ENCODE results near the gene ZBED2. TPM values are rescaled to one million over a fixed set of nuclear protein-coding genes. Genes with fewer than 3 reads are reported as not detected.

ZBED2 gene
- total and polyA plus RNA-seq, 2 experiments from 2014 or later = not detected

Other genes with a start within 250 kb of the ZBED2 start
- gene CD96, start 53.1 kb downstream of the ZBED2 start, total RNA-seq (2014; rRNA removed; shearing (Covaris generic)) = not detected in 2 replicates
- gene CD96, start 53.1 kb downstream of the ZBED2 start, polyA plus RNA-seq (2016; fragmentation: Nextera tagmentation; extraction: Ambion mirVana) = 0.09 and 0.91 TPM in 2 replicates
- gene PLCXD2, start 79.3 kb upstream of the ZBED2 start, total RNA-seq (2014; rRNA removed; shearing (Covaris generic)) = 2.0 and 3.2 TPM in 2 replicates
- gene PLCXD2, start 79.3 kb upstream of the ZBED2 start, polyA plus RNA-seq (2016; fragmentation: Nextera tagmentation; extraction: Ambion mirVana) = 0.68 and 0.87 TPM in 2 replicates

All from GM23338 (cell line).